Stimulated activated CD4-positive, alpha-beta T cell treated with anti-CD3 and anti-CD28 coated beads, Interleukin-4, amount 100 ng/mL, for 1 hour (primary cell): ENCODE data around the gene SF3B1.
"Not testable (repeated sequence)": the region's sequence is repeated elsewhere in the genome, so short reads cannot be mapped to it uniquely, and the experiment has no call there.

Experiments
- DNase-seq: peaks from one replicate; pipeline ENCODE4 v3.0.0-alpha.2; 2020

The SF3B1 gene

GRCh38 chr2:197379308-197379917 lies 55.4 kb downstream of the SF3B1 start:
- not testable (repeated sequence) for DNase-seq

- peak; percentile 57 for DNase-seq
These were observed 56.1 kb downstream of the SF3B1 start for GRCh38 chr2:197378494-197379307.

GRCh38 chr2:197378086-197378485 lies 56.7 kb downstream of the SF3B1 start:
- no peak for DNase-seq

- no peak for DNase-seq
These were observed 57.2 kb downstream of the SF3B1 start for GRCh38 chr2:197377670-197378069.

GRCh38 chr2:197372592-197372991 lies 62.2 kb downstream of the SF3B1 start:
- no peak for DNase-seq

- DNase-seq: not testable (repeated sequence)
These were observed 64.2 kb downstream of the SF3B1 start for GRCh38 chr2:197370664-197371063.

- DNase-seq: no peak
These were observed 64.9 kb downstream of the SF3B1 start for GRCh38 chr2:197369933-197370320.

GRCh38 chr2:197369228-197369932 lies 65.4 kb downstream of the SF3B1 start:
- DNase-seq: no peak

- no peak for DNase-seq
These were observed 66.4 kb downstream of the SF3B1 start for GRCh38 chr2:197368412-197368811.

GRCh38 chr2:197363998-197364397 lies 70.8 kb downstream of the SF3B1 start:
- no peak for DNase-seq

- no peak for DNase-seq
These were observed 74.1 kb downstream of the SF3B1 start for GRCh38 chr2:197360744-197361156.

- DNase-seq: no peak
These were observed 75.0 kb downstream of the SF3B1 start for GRCh38 chr2:197359859-197360258.

GRCh38 chr2:197358931-197359330 lies 75.9 kb downstream of the SF3B1 start:
- no peak for DNase-seq

GRCh38 chr2:197357986-197358385 lies 76.8 kb downstream of the SF3B1 start:
- DNase-seq: no peak

- no peak for DNase-seq
These were observed 78.7 kb downstream of the SF3B1 start for GRCh38 chr2:197356136-197356535.

- DNase-seq: no peak
These were observed 80.7 kb downstream of the SF3B1 start for GRCh38 chr2:197354169-197354558.

GRCh38 chr2:197353393-197354168 lies 81.2 kb downstream of the SF3B1 start:
- no peak for DNase-seq

GRCh38 chr2:197349699-197350098 lies 85.1 kb downstream of the SF3B1 start:
- DNase-seq: no peak

- DNase-seq: no peak
These were observed 86.0 kb downstream of the SF3B1 start for GRCh38 chr2:197348721-197349360.

GRCh38 chr2:197345846-197346370 lies 88.9 kb downstream of the SF3B1 start:
- no peak for DNase-seq

- not testable (repeated sequence) for DNase-seq
These were observed 90.9 kb downstream of the SF3B1 start for GRCh38 chr2:197343968-197344367.

- DNase-seq: no peak
These were observed 94.2 kb downstream of the SF3B1 start for GRCh38 chr2:197340591-197340990.
